Osteoblast (primary cell): Measurements from ENCODE around the gene NTM. TPM values are rescaled to one million over a fixed set of nuclear protein-coding genes. Genes with fewer than 3 reads are reported as not detected.

ENCODE experiments used
- DNase-seq: peaks from one replicate; pipeline ENCODE4 v3.0.0; 2011; ENCODE audit warnings: low spot score, mixed read lengths; ENCODE audit not compliant: insufficient read length; ENCODE audit errors: missing footprints
- H2AFZ ChIP-seq: 2 replicates; pipeline ENCODE4 v1.6.0; 2011; ENCODE audit warnings: mild to moderate bottlenecking, low read length
- H3K27ac ChIP-seq: 2 replicates; pipeline ENCODE4 v1.5.1; 2011; ENCODE audit warnings: mild to moderate bottlenecking, low read depth, low read length, moderate library complexity
- H3K27me3 ChIP-seq: 2 replicates; pipeline ENCODE4 v1.6.0; 2012; ENCODE audit warnings: mild to moderate bottlenecking, control low read depth, inconsistent platforms, low read length, moderate library complexity; ENCODE audit not compliant: insufficient read depth
- H3K36me3 ChIP-seq: 2 replicates; pipeline ENCODE4 v1.5.1; 2011; ENCODE audit warnings: mild to moderate bottlenecking, low read length, control low read depth, moderate library complexity; ENCODE audit not compliant: insufficient read depth
- H3K4me1 ChIP-seq: 2 replicates; pipeline ENCODE4 v1.5.1; 2011; ENCODE audit warnings: mild to moderate bottlenecking, low read length, control low read depth, moderate library complexity; ENCODE audit not compliant: insufficient read depth
- H3K4me2 ChIP-seq: 2 replicates; pipeline ENCODE4 v1.6.0; 2011; ENCODE audit warnings: mild to moderate bottlenecking, low read length; ENCODE audit not compliant: insufficient read depth
- H3K4me3 ChIP-seq: fragments of 200-600 bp; sonication (generic); 3 replicates; pipeline ENCODE4 v1.5.1; 2012; ENCODE audit warnings: mild to moderate bottlenecking, low read length, inconsistent platforms; ENCODE audit not compliant: insufficient read depth
- H3K79me2 ChIP-seq: 2 replicates; pipeline ENCODE4 v1.6.0; 2012; ENCODE audit warnings: mild to moderate bottlenecking, low read length, control low read depth, inconsistent platforms; ENCODE audit not compliant: insufficient read depth
- H3K9me3 ChIP-seq: 2 replicates; pipeline ENCODE4 v1.5.1; 2011; ENCODE audit warnings: low read depth, low read length, control low read depth
- H4K20me1 ChIP-seq: 2 replicates; pipeline ENCODE4 v1.6.0; 2012; ENCODE audit warnings: mild to moderate bottlenecking, low read length, control low read depth; ENCODE audit not compliant: insufficient read depth
- total RNA-seq: library from RNA; depleted of rRNA; stranded (reverse); fragments of >200 nt; gene quantifications from 2 replicates; pipeline ENCODE4 v1.2.3, GENCODE V29; 2012
- TF ChIP-seq, protein P1 (sequence below): IDR thresholded peaks from 2 replicates; pipeline ENCODE4 v1.5.1; 2011; ENCODE audit warnings: mild to moderate bottlenecking, low read depth, low read length, moderate library complexity; ENCODE audit errors: extremely low read depth

NTM gene
- total RNA-seq, 1 donor = 48.1 TPM

DNA sequence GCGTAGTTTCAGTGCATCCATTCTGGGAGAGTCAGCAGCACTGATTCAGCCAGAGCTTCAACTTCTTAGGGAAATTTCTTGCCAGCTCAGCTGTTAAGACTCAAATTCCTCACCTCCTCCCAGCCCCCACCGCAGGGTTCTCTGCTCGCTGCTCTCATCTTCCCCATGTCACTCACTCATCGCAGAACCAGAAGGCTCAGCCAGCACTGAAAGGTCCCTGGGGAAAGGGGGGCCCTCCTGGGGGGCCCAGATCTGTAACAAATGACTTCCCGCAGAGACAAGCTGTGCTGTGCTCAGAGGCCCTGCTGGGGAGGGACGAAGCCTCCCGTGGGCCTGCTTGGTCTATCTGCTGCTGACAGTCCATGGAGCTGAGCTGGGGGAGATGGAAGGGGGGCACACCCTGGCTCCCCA is 220.6 kb downstream of the NTM start:
- TF ChIP-seq, protein P1, sequence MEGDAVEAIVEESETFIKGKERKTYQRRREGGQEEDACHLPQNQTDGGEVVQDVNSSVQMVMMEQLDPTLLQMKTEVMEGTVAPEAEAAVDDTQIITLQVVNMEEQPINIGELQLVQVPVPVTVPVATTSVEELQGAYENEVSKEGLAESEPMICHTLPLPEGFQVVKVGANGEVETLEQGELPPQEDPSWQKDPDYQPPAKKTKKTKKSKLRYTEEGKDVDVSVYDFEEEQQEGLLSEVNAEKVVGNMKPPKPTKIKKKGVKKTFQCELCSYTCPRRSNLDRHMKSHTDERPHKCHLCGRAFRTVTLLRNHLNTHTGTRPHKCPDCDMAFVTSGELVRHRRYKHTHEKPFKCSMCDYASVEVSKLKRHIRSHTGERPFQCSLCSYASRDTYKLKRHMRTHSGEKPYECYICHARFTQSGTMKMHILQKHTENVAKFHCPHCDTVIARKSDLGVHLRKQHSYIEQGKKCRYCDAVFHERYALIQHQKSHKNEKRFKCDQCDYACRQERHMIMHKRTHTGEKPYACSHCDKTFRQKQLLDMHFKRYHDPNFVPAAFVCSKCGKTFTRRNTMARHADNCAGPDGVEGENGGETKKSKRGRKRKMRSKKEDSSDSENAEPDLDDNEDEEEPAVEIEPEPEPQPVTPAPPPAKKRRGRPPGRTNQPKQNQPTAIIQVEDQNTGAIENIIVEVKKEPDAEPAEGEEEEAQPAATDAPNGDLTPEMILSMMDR = no peak
- no peak overlapping the region for H3K4me2 ChIP-seq

DNA sequence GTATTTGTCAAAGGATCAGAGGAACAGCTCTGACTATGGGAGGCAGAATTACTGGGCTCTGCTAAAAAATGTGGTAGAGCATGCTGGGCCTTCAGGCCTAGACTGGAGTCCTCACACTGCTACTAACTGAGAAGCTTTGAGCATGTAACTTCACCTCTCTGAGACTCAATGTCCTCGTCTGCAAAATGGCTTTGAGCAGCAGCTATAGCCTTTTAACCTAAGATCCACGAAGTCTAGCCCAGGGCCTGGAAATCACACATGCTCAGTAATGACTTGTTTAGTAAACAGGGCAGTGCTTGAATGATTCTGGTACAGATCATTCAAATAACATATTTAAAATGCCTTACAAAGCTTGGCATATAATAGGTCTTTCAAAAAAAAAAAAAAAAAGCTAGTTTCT is 221.7 kb downstream of the NTM start:
- TF ChIP-seq, protein P1 = no peak
- no peaks in the 10 kb centered on the region for H3K9me3 ChIP-seq
- no peak overlapping the region for H3K4me3 ChIP-seq
- H3K27me3 ChIP-seq = peaks cover 3% of the 10 kb centered on the region
- H3K4me2 ChIP-seq = no peak overlapping the region
- H3K27ac ChIP-seq = no peak overlapping the region
- no peaks in the 10 kb centered on the region for H3K4me1 ChIP-seq
- H4K20me1 ChIP-seq = no peaks in the 10 kb centered on the region
- no peaks in the 10 kb centered on the region for H3K36me3 ChIP-seq
- H3K79me2 ChIP-seq = no peaks in the 10 kb centered on the region
- no peak overlapping the region for H2AFZ ChIP-seq
- DNase-seq = no peak

More for the DNA sequence above, 220.6 kb downstream of the NTM start:
- peaks cover 3% of the 10 kb centered on the region for H3K27me3 ChIP-seq
- H4K20me1 ChIP-seq = no peaks in the 10 kb centered on the region
- H3K9me3 ChIP-seq = no peaks in the 10 kb centered on the region
- no peaks in the 10 kb centered on the region for H3K79me2 ChIP-seq
- H3K4me3 ChIP-seq = no peak overlapping the region
- no peak overlapping the region for H2AFZ ChIP-seq
- no peaks in the 10 kb centered on the region for H3K36me3 ChIP-seq
- DNase-seq = no peak
- H3K4me1 ChIP-seq = no peaks in the 10 kb centered on the region
- H3K27ac ChIP-seq = no peak overlapping the region

DNA sequence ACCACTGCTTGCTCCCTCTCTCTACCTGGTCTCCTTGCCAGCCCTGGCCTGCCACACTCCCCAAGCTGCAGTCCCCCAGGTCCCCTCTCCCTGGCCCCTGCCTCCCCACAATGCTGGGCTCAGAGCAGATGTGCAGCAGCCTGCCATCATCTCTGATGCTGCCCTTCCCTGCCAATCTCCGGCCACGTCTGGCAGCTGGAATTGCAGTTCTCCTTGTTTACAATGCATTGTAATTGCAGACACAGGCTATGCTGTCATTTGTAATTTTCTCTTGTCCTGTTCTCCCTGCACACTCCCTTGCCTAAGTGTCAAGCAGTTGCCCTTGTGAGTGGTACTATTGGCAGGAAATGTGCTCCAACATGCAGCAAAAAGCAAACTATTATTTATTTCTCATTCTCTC is 222.3 kb downstream of the NTM start:
- H3K27me3 ChIP-seq = peaks cover 3% of the 10 kb centered on the region
- H3K9me3 ChIP-seq = no peaks in the 10 kb centered on the region
- no peaks in the 10 kb centered on the region for H3K36me3 ChIP-seq
- TF ChIP-seq, protein P1 = no peak
- H3K4me1 ChIP-seq = no peaks in the 10 kb centered on the region
- H4K20me1 ChIP-seq = no peaks in the 10 kb centered on the region
- H3K27ac ChIP-seq = no peak overlapping the region
- H3K4me2 ChIP-seq = no peak overlapping the region
- no peak overlapping the region for H2AFZ ChIP-seq
- DNase-seq = no peak
- H3K4me3 ChIP-seq = no peak overlapping the region
- H3K79me2 ChIP-seq = no peaks in the 10 kb centered on the region

DNA sequence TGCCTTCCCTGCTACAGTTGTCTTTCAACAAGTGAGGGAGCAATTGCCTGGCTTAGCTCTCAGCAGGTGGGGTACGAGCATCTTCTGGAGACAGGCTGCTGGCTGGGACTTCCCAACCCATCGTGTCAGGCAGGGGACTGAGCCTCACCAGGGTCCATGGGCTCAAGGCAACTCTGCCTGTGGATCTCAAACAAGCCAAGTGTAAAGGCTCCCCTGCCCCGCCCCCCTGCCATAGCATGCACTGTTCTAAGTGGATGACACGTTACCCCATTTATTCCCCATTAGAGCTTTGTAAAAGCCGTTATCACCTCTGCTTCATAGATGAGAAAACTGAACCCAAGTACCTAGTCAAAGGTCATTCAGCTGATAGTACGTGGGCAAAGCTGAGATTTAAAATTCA is 222.9 kb downstream of the NTM start:
- DNase-seq = no peak
- Histone ChIP-seq H3K4me1 (no peaks in the 10 kb centered on the region), H3K4me2 (no peak overlapping the region), H3K27ac (no peak overlapping the region), H3K36me3 (no peaks in the 10 kb centered on the region), H2AFZ (no peak overlapping the region), H4K20me1 (no peaks in the 10 kb centered on the region), H3K27me3 (peaks cover 3% of the 10 kb centered on the region), H3K9me3 (no peaks in the 10 kb centered on the region), H3K79me2 (no peaks in the 10 kb centered on the region), H3K4me3 (no peak overlapping the region)
- TF ChIP-seq, protein P1 = no peak
